ENCODE results near the gene TRIM50. TPM values are rescaled to one million over a fixed set of nuclear protein-coding genes. Genes with fewer than 3 reads are reported as not detected.

The TRIM50 gene
- total RNA-seq, 1 experiment from 2014 or later: not detected

DNA sequence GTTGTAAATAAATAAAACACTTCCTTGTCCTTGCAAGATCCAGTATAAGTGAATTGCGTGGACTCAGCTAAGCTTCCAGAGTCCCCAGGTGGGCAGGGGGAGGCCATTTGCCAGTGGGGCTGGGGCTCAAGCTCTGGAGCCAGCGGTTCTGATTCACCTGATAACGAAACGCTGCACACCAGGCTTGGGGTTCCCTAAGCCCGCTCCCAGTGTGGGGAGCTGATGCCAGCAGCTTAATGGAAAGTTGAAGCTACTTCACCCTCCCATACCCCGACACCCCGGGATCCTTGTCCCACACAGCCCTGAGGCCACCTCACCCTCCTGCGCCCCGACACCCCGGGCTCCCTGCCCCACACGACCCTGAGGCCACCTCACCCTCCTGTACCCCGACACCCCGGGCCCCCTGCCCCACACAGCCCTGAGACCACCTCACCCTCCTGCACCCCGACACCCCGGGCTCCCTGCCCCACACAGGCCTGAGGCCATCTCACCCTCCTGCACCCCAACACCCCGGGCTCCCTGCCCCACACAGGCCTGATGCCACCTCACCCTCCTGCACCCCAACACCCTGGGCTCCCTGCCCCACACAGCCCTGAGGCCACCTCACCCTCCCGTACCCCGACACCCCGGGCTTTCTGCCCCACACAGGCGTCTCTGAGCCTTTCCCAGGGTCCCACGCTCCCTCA, 30.9 kb upstream of the TRIM50 start:
- H3K36me3 Mint-ChIP-seq (ENCODE audit: insufficient read depth, unreplicated experiment): no peaks in the 10 kb centered on the region
- peaks cover 11% of the 10 kb centered on the region for H3K27me3 Mint-ChIP-seq (ENCODE audit: insufficient read depth, unreplicated experiment)
- H3K4me3 Mint-ChIP-seq (ENCODE audit: unreplicated experiment): no peak overlapping the region
- TF ChIP-seq, protein P1, sequence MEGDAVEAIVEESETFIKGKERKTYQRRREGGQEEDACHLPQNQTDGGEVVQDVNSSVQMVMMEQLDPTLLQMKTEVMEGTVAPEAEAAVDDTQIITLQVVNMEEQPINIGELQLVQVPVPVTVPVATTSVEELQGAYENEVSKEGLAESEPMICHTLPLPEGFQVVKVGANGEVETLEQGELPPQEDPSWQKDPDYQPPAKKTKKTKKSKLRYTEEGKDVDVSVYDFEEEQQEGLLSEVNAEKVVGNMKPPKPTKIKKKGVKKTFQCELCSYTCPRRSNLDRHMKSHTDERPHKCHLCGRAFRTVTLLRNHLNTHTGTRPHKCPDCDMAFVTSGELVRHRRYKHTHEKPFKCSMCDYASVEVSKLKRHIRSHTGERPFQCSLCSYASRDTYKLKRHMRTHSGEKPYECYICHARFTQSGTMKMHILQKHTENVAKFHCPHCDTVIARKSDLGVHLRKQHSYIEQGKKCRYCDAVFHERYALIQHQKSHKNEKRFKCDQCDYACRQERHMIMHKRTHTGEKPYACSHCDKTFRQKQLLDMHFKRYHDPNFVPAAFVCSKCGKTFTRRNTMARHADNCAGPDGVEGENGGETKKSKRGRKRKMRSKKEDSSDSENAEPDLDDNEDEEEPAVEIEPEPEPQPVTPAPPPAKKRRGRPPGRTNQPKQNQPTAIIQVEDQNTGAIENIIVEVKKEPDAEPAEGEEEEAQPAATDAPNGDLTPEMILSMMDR (IDR thresholded peaks at IDR 0.05; ENCODE audit: unreplicated experiment): no peak
- BruUV-seq (replicated peaks): no TSS peak
- H3K27ac Mint-ChIP-seq (ENCODE audit: low read depth, unreplicated experiment): no peak overlapping the region
- ChIA-PET POLR2A (interaction anchor here (0.6 to 0.7 kb wide), 3 partner anchors 19 to 119 kb away, joined by 3 read pairs; no protein-coding TSS in a partner anchor), CTCF (interaction anchor here (1.0 kb wide), 1 partner anchor 93 kb away, joined by 3 read pairs; no protein-coding TSS in a partner anchor)
- no peaks in the 10 kb centered on the region for H3K4me1 Mint-ChIP-seq (ENCODE audit: insufficient read depth, unreplicated experiment)
- no peaks in the 10 kb centered on the region for H3K9me3 Mint-ChIP-seq (ENCODE audit: unreplicated experiment)
- intact Hi-C loops (cut with micrococcal nuclease): no loop called here
- DNase-seq (ENCODE audit: unreplicated experiment): no peak

DNA sequence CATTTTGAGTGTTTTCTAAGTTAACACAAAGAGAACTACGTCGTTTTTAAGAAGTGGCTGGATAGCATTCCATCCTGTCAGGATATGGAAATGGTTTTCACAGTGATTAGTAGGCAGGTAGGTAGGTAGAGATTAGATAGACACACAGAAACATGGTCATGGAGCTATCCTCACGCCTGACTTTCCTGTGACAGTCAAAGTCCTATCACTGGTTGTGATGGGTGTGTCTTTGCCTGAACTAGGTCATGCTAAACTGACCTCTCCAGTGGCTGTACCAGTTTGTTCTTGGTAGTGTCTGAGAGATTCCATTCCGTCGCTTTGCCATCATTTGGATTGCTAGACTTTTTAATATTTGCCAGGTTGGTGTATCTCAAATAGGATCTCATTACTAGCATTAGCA, 28.3 kb upstream of the TRIM50 start:
- DNase-seq (ENCODE audit: unreplicated experiment): no peak
- intact Hi-C loops (cut with micrococcal nuclease): no loop called here
- TF ChIP-seq, protein P1 (IDR thresholded peaks at IDR 0.05; ENCODE audit: unreplicated experiment): no peak

DNA sequence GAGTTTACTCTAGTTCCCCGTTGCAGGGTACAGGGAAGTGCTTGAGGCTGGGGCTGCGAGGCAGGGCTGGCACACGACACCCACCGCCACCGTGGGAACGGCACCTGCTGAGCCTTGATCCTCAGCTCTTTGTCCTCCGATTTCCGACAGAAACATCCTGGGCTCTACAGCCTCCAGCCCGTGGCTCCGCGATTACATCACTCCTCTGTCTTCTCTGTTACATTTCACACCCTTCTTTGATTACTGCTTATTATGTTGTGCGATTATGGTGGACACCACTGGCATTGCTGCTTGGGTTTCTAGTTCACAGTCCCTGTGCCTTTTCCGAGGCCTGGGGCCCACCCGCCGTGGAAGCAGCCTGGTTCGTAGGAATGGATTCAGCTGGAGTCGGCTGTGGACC, 26.9 kb upstream of the TRIM50 start:
- Mint-ChIP-seq H3K4me1 (ENCODE audit: insufficient read depth, unreplicated experiment) (no peaks in the 10 kb centered on the region), H3K4me3 (ENCODE audit: unreplicated experiment) (no peak overlapping the region), H3K27ac (ENCODE audit: low read depth, unreplicated experiment) (no peak overlapping the region), H3K36me3 (ENCODE audit: insufficient read depth, unreplicated experiment) (peaks cover 4% of the 10 kb centered on the region), H3K9me3 (ENCODE audit: unreplicated experiment) (peaks cover 9% of the 10 kb centered on the region), H3K27me3 (ENCODE audit: insufficient read depth, unreplicated experiment) (no peaks in the 10 kb centered on the region)
- no TSS peak for BruUV-seq (replicated peaks)
- CTCF ChIA-PET: no interaction called here
- intact Hi-C loops (cut with micrococcal nuclease): no loop called here
- TF ChIP-seq, protein P1 (IDR thresholded peaks at IDR 0.05; ENCODE audit: unreplicated experiment): no peak
- POLR2A ChIA-PET: no interaction called here
- DNase-seq (ENCODE audit: unreplicated experiment): no peak

More for the DNA sequence above, 28.3 kb upstream of the TRIM50 start:
- no peak overlapping the region for H3K4me3 Mint-ChIP-seq (ENCODE audit: unreplicated experiment)
- CTCF ChIA-PET: no interaction called here
- no peak overlapping the region for H3K27ac Mint-ChIP-seq (ENCODE audit: low read depth, unreplicated experiment)
- H3K27me3 Mint-ChIP-seq (ENCODE audit: insufficient read depth, unreplicated experiment): no peaks in the 10 kb centered on the region
- H3K4me1 Mint-ChIP-seq (ENCODE audit: insufficient read depth, unreplicated experiment): no peaks in the 10 kb centered on the region
- H3K9me3 Mint-ChIP-seq (ENCODE audit: unreplicated experiment): peaks cover 9% of the 10 kb centered on the region
- no TSS peak for BruUV-seq (replicated peaks)
- POLR2A ChIA-PET: no interaction called here
- H3K36me3 Mint-ChIP-seq (ENCODE audit: insufficient read depth, unreplicated experiment): peaks cover 4% of the 10 kb centered on the region

DNA sequence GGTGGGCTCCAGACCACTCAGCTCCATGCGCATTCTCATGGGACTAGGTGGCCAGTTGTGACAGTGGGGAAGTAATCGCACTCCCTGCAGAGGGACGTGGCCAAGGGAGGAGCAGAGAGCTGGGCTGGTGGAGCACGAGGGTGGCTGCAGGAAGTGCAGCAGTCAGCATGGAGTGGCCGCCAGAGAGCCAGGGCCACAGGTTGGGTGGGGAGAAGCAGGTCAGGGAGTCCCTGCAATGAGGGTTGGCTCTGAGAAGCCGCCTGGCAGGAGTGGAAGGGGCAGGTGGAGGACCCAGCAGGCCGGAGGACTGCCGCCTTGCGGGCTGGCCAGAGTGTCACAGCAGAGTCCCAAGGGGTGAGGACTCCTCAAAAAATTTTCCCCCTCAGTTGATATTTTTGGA, 26.3 kb upstream of the TRIM50 start:
- ChIA-PET POLR2A (no interaction called here), CTCF (interaction anchor here (0.7 kb wide), 1 partner anchor 1405 kb away, joined by 3 read pairs; no protein-coding TSS in a partner anchor)
- TF ChIP-seq, protein P1 (IDR thresholded peaks at IDR 0.05; ENCODE audit: unreplicated experiment): no peak
- no peak for DNase-seq (ENCODE audit: unreplicated experiment)
- intact Hi-C loops (cut with micrococcal nuclease): no loop called here
- BruUV-seq (replicated peaks): no TSS peak
- Mint-ChIP-seq H3K27ac (ENCODE audit: low read depth, unreplicated experiment) (no peak overlapping the region), H3K9me3 (ENCODE audit: unreplicated experiment) (peaks cover 9% of the 10 kb centered on the region), H3K27me3 (ENCODE audit: insufficient read depth, unreplicated experiment) (no peaks in the 10 kb centered on the region), H3K36me3 (ENCODE audit: insufficient read depth, unreplicated experiment) (peaks cover 4% of the 10 kb centered on the region), H3K4me1 (ENCODE audit: insufficient read depth, unreplicated experiment) (no peaks in the 10 kb centered on the region), H3K4me3 (ENCODE audit: unreplicated experiment) (no peak overlapping the region)
